Measurements from ENCODE around the gene NUAK1. TPM values are rescaled to one million over a fixed set of nuclear protein-coding genes. Genes with fewer than 3 reads are reported as not detected.

The NUAK1 gene
- total RNA-seq, 1 experiment from 2014 or later, result 1.3 TPM

- intact Hi-C loops (cut with micrococcal nuclease; ENCODE audit: unreplicated experiment), result no loop called here
- no peak for DNase-seq (ENCODE audit: low spot score)
- H3K27ac ChIP-seq (ENCODE audit: low read depth, low read length, poor library complexity, severe bottlenecking), result no peak overlapping the region
- CTCF ChIA-PET, result no interaction called here
- no peaks in the 10 kb centered on the region for H3K4me1 ChIP-seq (ENCODE audit: insufficient read depth, low read length, poor library complexity, severe bottlenecking)
- no peaks in the 10 kb centered on the region for H3K36me3 ChIP-seq (ENCODE audit: insufficient read depth, low read length, poor library complexity, severe bottlenecking)
- no peaks in the 10 kb centered on the region for H3K9me3 ChIP-seq (ENCODE audit: low read depth, low read length, poor library complexity, severe bottlenecking)
- TF ChIP-seq, protein P1, sequence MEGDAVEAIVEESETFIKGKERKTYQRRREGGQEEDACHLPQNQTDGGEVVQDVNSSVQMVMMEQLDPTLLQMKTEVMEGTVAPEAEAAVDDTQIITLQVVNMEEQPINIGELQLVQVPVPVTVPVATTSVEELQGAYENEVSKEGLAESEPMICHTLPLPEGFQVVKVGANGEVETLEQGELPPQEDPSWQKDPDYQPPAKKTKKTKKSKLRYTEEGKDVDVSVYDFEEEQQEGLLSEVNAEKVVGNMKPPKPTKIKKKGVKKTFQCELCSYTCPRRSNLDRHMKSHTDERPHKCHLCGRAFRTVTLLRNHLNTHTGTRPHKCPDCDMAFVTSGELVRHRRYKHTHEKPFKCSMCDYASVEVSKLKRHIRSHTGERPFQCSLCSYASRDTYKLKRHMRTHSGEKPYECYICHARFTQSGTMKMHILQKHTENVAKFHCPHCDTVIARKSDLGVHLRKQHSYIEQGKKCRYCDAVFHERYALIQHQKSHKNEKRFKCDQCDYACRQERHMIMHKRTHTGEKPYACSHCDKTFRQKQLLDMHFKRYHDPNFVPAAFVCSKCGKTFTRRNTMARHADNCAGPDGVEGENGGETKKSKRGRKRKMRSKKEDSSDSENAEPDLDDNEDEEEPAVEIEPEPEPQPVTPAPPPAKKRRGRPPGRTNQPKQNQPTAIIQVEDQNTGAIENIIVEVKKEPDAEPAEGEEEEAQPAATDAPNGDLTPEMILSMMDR (conservative IDR thresholded peaks at IDR 0.05; ENCODE audit: low read depth, low read length), result no peak
- TF ChIP-seq EZH2 (IDR thresholded peaks at IDR 0.05; ENCODE audit: borderline replicate concordance, low read depth, low read length, poor library complexity, severe bottlenecking), result no peak
- no peaks in the 10 kb centered on the region for H3K27me3 ChIP-seq (replicated peaks; ENCODE audit: insufficient read depth, low read depth, low read length, poor library complexity)
- H3K4me3 ChIP-seq (ENCODE audit: low read depth, low read length, poor library complexity, severe bottlenecking), result no peak overlapping the region
- POLR2A ChIA-PET (ENCODE audit: low non-redundant PET), result no interaction called here
- no TSS peak for BruUV-seq (replicated peaks)
These were observed 25.7 kb downstream of the NUAK1 start for GRCh38 chr12:106113042-106113441.

- no TSS peak for BruUV-seq (replicated peaks)
- Histone ChIP-seq H3K4me1 (ENCODE audit: insufficient read depth, low read length, poor library complexity, severe bottlenecking) (no peaks in the 10 kb centered on the region), H3K36me3 (ENCODE audit: insufficient read depth, low read length, poor library complexity, severe bottlenecking) (no peaks in the 10 kb centered on the region), H3K27me3 (replicated peaks; ENCODE audit: insufficient read depth, low read depth, low read length, poor library complexity) (no peaks in the 10 kb centered on the region), H3K27ac (ENCODE audit: low read depth, low read length, poor library complexity, severe bottlenecking) (no peak overlapping the region), H3K9me3 (ENCODE audit: low read depth, low read length, poor library complexity, severe bottlenecking) (no peaks in the 10 kb centered on the region), H3K4me3 (ENCODE audit: low read depth, low read length, poor library complexity, severe bottlenecking) (no peak overlapping the region)
- ChIA-PET CTCF (no interaction called here), POLR2A (ENCODE audit: low non-redundant PET) (no interaction called here)
- no peak for TF ChIP-seq EZH2 (IDR thresholded peaks at IDR 0.05; ENCODE audit: borderline replicate concordance, low read depth, low read length, poor library complexity, severe bottlenecking)
- TF ChIP-seq, protein P1 (conservative IDR thresholded peaks at IDR 0.05; ENCODE audit: low read depth, low read length), result no peak
- intact Hi-C loops (cut with micrococcal nuclease; ENCODE audit: unreplicated experiment), result no loop called here
- DNase-seq (ENCODE audit: low spot score), result no peak
These were observed 26.5 kb downstream of the NUAK1 start for GRCh38 chr12:106112145-106112821.

GRCh38 chr12:106110626-106111300 is 28.0 kb downstream of the NUAK1 start:
- Histone ChIP-seq H3K9me3 (ENCODE audit: low read depth, low read length, poor library complexity, severe bottlenecking) (no peaks in the 10 kb centered on the region), H3K27ac (ENCODE audit: low read depth, low read length, poor library complexity, severe bottlenecking) (no peak overlapping the region), H3K4me1 (ENCODE audit: insufficient read depth, low read length, poor library complexity, severe bottlenecking) (no peaks in the 10 kb centered on the region), H3K4me3 (ENCODE audit: low read depth, low read length, poor library complexity, severe bottlenecking) (no peak overlapping the region), H3K27me3 (replicated peaks; ENCODE audit: insufficient read depth, low read depth, low read length, poor library complexity) (no peaks in the 10 kb centered on the region), H3K36me3 (ENCODE audit: insufficient read depth, low read length, poor library complexity, severe bottlenecking) (no peaks in the 10 kb centered on the region)
- intact Hi-C loops (cut with micrococcal nuclease; ENCODE audit: unreplicated experiment), result no loop called here
- no TSS peak for BruUV-seq (replicated peaks)
- ChIA-PET POLR2A (ENCODE audit: low non-redundant PET) (no interaction called here), CTCF (no interaction called here)
- TF ChIP-seq, protein P1 (conservative IDR thresholded peaks at IDR 0.05; ENCODE audit: low read depth, low read length), result no peak
- no peak for TF ChIP-seq EZH2 (IDR thresholded peaks at IDR 0.05; ENCODE audit: borderline replicate concordance, low read depth, low read length, poor library complexity, severe bottlenecking)
- no peak for DNase-seq (ENCODE audit: low spot score)
